Body of pancreas (tissue), 4 donors: ENCODE measurements around the gene CPNE1.

Experiments
- CTCF ChIP-seq, 7 experiments: fragments of 450-650 bp in 4 of 7; fragments of 200-600 bp in 3 of 7; sonication (generic) in 3 of 7; IDR thresholded peaks; one replicate each; pipeline ENCODE4 v1.5.1; 2016 to 2019; ENCODE audit warnings: antibody characterized with exemption in 7 of 7
- POLR2A ChIP-seq, 3 donors: fragments of 450-650 bp; IDR thresholded peaks; one replicate each; pipeline ENCODE4 v1.6.1; 2016; ENCODE audit warnings: antibody characterized with exemption in 3 of 3, mild to moderate bottlenecking in 2 of 3

DNA sequence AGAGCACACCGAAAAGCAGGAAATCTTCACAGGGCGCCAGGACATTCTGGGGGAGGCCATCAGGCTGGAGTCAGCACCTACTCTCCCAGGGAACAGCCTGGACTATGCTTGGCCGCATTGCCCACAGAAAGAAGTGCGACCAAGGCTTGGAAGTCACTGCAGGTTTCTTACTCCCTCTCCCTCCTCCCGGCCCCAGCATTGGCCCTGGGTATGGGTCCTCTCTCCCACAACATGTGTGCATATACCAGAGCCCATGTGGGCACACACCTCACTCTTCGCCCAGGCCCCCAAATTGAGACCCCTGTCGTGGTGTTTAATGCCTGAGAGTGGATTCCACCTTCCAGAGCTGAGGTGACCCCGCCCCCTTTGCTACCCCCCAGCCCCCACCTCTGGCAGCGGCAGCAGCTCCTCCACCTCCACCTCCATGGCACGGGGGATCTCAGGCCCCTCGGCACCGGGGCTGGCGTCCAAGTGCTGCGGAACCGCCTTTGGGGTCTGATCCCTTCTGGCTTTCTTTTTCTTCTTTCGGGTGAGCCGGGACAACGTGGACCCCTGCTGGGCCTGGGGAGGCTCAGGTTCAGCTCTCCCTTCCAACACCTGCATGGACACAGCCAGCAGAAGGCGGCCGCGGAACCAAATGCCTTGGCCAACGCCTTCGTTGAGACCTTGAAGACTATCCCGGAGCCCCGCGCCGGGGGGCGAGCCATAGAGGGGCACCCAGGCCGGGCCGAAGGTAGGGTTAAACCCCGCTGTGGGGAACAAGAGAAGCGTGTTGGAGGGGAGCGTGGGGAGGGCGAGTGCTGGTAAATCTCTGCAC is 64.3 kb downstream of the CPNE1 start:
- TF ChIP-seq POLR2A (IDR thresholded peaks at IDR 0.05) (no peak), CTCF (IDR thresholded peaks at IDR 0.05) (no peak)
